Activated naive CD8-positive, alpha-beta T cell treated with anti-CD3 and anti-CD28 coated beads, Interleukin-2, amount 50 U/mL, for 16 hours (primary cell): ENCODE measurements around the gene TCF7.

Experiments used
- DNase-seq: peaks from one replicate; pipeline ENCODE4 v3.0.0-alpha.2; 2020; ENCODE audit warnings: low read depth, low spot score

Gene TCF7

GRCh38 chr5:134090522-134090921 lies 24.0 kb upstream of the TCF7 start:
- no peak for DNase-seq

- no peak for DNase-seq
Observed at GRCh38 chr5:134091626-134092121, 22.8 kb upstream of the TCF7 start.

GRCh38 chr5:134092875-134093274 lies 21.6 kb upstream of the TCF7 start:
- DNase-seq: no peak

GRCh38 chr5:134093351-134093750 lies 21.1 kb upstream of the TCF7 start:
- no peak for DNase-seq

GRCh38 chr5:134095293-134095692 lies 19.2 kb upstream of the TCF7 start:
- DNase-seq: no peak

GRCh38 chr5:134095887-134096589 lies 18.4 kb upstream of the TCF7 start:
- DNase-seq: no peak

GRCh38 chr5:134097211-134097749 lies 17.2 kb upstream of the TCF7 start:
- no peak for DNase-seq

GRCh38 chr5:134098690-134099089 lies 15.8 kb upstream of the TCF7 start:
- no peak for DNase-seq

GRCh38 chr5:134099288-134099872 lies 15.1 kb upstream of the TCF7 start:
- no peak for DNase-seq

GRCh38 chr5:134099939-134100282 lies 14.6 kb upstream of the TCF7 start:
- no peak for DNase-seq

GRCh38 chr5:134100283-134101091 lies 14.0 kb upstream of the TCF7 start:
- DNase-seq: peak; percentile 68

- DNase-seq: peak; percentile 50
Observed at GRCh38 chr5:134101686-134102439, 12.6 kb upstream of the TCF7 start.

GRCh38 chr5:134103397-134103796 lies 11.1 kb upstream of the TCF7 start:
- no peak for DNase-seq

GRCh38 chr5:134103998-134104654 lies 10.4 kb upstream of the TCF7 start:
- DNase-seq: no peak

GRCh38 chr5:134106991-134107701 lies 7.3 kb upstream of the TCF7 start:
- DNase-seq: no peak

GRCh38 chr5:134107779-134108178 lies 6.7 kb upstream of the TCF7 start:
- no peak for DNase-seq

GRCh38 chr5:134110382-134110781 lies 4.1 kb upstream of the TCF7 start:
- DNase-seq: no peak

- no peak for DNase-seq
Observed at GRCh38 chr5:134111741-134112647, 2.5 kb upstream of the TCF7 start.

- no peak for DNase-seq
Observed at GRCh38 chr5:134112726-134113362, 1.6 kb upstream of the TCF7 start.
